OCI-M1 (cell line): ENCODE measurements around the gene AIFM3.

Experiments
- DNase-seq: peaks from one replicate; lab custom pipeline; 2025; lab: John Stamatoyannopoulos, UW

AIFM3 gene

DNA sequence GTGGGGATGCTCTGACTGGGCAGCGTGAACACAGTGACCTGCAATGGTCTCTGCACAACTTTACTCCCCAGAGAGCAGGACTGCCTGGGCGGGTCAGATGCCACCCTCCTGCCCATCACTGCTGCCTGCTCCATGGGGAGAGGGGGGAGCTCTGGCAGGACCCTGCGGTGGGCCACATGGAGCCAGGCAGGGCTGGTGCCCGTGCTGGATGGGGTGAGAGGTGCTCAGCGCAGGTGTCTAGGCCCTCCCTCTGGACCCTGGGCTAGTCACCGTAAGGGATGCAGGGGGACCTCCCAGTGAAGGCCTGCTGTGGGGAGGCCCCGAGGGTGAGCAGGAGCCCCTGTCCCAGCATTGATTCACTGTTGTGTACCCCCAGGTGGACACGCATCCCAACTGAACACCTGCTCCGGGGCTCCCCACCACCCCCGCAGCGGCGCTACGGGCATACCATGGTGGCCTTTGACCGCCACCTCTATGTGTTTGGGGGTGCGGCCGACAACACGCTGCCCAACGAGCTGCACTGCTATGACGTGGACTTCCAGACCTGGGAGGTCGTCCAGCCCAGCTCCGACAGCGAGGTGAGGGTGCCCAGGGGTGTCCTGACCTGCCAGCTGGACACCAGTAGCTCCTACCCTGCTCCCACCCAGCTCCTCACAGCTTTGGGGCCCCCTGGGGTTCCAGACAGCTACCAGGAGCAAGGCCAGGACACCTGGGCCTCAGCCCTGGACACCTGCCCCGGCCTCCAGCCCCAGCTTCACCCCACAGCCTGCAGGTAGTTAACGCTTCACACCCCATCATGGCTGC lies 24.4 kb downstream of the AIFM3 start:
- DNase-seq, result no peak

DNA sequence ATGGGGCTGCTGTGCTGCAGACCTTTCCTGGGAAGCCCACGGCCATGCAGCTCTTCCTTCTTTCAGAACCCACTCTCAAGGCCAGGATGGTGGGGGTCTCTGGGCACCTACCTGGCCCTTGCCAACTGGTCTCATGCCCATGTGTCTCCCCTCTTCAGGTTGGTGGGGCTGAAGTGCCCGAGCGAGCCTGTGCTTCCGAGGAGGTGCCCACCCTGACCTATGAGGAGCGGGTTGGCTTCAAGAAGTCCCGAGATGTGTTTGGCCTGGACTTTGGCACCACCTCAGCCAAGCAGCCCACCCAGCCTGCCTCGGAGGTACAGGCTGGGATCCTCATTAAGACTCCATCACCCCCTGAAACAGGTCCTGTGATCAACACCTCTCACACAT lies 25.0 kb downstream of the AIFM3 start:
- no peak for DNase-seq

DNA sequence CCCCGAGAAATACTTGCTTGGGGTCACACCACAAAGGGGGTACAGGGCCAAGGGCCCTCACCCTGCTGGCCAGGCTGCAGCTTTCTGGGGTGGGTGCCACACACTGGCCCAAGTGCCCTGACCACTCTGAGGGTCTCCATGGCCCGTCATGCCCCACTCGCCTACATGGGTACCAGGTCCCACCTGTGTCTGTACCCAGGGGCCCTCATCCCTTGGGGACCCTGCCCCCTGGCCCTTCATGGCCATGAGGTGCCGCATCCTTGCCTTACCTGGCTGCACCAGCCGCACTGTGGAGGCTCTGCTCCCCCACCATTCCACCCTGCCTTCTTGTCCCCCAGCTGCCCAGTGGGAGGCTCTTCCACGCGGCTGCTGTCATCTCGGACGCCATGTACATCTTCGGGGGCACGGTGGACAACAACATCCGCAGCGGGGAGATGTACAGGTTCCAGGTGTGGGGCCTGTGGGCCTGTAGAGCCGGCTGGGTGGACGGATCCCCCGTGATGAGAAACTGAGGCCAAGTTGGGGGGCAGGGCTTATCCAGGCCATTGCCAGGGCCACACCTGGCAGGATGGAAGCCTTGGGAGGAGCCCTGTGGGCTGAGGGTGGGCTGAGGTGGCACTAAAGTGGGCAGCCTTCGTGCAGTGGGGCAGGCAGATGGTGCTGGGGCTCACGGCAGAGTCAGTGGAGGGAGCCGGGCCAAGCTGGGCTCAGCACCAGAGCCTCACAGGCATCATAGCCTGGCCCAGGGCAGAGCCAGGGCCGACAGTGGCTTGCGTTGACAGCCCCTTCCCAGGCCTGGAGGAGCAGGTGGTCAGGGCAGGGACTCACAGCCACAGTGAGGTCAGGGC lies 25.6 kb downstream of the AIFM3 start:
- no peak for DNase-seq

DNA sequence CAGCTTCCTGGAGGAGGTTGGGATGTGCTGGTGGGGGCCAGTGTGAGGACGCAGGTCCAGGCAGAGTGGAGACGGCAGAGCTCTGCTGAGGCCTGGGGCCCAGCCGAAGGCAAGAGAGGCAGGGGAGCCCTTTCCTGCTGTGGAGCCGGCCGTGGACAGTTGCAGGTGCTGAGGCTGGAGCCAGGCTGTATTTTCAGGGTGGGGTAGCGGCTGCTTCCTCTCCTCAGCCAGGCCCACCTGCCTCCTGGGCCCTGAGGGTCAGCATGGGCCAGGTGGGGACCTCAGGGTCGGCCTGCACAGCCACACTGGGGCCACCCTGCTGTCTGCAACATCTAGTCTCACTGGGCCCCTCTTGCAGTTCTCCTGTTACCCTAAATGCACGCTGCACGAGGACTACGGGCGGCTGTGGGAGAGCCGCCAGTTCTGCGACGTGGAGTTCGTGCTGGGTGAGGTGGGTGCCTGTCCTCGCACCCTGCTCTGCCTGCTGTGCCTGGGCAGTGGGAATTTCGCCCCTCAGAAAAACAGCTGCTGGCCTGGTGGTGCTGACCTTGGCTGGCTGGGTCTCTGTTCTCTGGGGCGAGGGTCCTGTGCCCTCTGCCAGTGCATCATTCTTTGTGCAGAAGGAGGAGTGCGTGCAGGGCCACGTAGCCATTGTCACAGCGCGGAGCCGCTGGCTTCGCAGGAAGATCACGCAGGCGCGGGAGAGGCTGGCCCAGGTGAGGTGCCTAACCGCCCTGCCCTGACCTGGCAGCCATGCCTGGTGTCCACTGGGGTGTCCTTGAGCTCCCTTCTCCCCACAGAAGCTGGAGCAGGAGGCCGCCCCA lies 26.5 kb downstream of the AIFM3 start:
- DNase-seq, result no peak

DNA sequence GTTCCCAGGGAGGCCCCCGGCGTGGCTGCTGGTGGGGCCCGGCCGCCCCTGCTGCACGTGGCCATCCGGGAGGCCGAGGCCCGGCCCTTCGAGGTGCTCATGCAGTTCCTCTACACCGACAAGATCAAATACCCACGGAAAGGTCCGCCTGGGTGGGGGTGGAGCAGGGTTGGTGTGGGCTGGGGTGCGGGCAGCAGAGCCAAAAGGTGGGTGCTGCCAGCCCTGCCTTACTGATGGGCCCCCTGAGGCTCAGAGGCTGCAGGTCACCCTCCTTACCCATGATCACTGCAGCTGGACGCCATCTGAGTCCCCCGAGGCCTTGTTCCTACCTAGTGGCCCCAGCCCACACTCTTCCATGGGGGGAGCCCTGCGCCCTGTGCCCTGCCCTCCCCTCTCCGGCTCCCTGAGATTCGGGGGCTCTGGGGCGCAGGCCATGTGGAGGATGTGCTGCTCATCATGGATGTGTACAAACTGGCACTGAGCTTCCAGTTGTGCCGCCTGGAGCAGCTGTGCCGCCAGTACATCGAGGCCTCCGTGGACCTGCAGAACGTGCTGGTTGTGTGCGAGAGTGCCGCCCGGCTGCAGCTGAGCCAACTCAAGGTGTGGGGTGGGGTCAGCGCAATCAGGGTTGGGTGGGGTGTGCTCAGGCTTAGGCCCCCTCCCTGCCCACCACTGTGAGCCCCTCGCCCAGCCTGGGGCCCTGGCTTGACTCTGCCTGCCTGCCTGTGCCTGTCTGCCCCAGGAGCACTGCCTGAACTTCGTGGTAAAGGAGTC lies 27.3 kb downstream of the AIFM3 start:
- DNase-seq, result no peak

DNA sequence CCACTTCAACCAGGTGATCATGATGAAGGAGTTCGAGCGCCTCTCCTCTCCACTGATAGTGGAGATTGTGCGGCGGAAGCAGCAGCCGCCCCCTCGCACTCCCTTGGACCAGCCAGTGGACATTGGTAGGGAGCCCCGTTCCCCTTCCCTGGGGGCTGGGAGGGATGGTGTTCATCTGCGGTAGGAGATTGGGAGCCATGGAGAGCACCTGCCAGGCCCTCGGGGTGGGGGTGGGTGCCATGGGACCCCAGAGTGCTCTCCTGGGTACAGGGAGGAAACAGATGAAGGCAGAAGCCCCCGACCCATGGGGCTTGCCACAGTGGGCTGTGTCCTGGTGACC lies 27.8 kb downstream of the AIFM3 start:
- no peak for DNase-seq

DNA sequence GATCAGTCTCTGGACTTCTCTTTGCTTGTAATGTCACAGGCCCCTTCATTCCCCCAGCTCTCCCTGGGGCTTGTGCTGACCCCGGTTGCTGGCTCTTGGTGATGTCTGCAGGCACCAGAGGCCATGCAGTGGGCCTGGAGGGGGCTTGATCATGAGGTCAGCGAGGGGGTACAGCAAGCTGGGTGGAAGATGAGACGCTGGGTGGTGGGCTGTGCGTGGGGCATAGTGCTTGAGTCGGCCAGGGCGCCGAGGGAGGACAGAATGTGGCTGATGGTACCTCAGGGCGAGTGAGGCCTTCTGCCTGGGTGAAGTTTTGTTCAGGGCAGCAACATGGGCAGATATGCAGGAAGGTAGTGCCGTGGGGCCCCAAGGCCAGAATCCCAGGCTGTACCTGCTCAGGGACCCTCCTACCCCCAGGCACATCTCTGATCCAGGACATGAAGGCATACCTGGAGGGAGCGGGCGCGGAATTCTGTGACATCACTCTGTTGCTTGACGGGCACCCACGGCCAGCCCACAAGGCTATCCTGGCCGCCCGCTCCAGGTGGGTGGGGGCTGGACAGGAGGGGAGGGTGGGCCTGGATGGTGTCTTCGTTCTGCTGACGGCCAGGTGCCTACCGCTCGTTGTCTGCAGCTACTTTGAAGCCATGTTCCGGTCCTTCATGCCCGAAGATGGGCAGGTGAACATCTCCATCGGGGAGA lies 28.4 kb downstream of the AIFM3 start:
- DNase-seq, result no peak

DNA sequence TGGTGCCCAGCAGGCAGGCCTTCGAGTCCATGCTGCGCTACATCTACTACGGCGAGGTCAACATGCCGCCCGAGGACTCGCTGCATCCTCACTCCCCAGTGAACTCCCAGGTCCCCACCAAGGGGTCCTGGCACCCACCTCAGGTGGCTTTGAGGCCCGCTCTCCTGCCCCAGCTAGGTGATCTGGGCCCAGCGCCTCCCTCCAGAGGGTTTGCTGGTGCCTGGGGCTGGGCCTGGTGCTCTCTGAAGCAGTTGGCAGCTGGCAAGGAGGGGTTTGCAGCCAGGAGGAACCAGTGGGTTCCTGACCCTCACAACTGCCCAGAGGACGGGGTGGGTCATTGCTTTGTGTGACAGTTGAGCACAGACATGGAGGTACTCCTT lies 29.0 kb downstream of the AIFM3 start:
- DNase-seq, result no peak

DNA sequence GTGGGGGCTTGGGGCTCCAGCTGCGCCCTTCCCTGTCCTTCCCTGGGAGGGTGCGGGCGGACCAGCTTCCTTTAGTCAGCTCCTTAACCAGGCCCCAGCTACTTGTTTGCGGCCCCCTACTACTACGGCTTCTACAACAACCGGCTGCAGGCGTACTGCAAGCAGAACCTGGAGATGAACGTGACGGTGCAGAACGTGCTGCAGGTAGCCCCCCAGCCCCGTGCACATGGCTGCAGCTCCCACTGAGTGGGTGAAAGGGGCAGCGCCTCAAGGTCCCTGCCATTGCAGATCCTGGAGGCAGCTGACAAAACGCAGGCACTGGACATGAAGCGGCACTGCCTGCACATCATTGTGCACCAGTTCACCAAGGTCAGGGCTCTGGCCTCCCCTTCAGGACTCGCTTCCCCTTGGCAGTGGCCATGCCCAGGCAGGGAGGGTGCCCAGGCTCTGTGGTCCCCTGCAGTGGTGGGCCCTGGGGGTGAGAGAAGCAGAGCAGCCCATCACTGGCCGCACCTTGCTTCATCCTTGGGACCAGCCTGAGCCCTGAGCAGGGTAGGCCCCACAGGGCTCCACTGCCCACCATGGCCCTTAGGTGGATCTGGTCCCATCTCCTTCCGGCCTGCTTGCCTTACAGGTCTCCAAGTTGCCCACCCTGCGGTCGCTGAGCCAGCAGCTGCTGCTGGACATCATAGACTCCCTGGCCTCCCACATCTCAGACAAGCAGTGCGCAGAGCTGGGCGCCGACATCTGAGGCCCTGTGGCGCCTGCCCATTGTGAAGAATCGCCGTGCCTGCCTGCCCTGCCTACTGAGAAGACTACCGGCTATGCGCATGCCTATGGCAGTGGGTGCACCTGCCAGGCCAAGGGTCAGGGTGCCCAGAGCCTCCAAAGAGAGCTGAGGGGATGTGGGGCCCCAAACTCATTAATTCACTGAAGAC lies 29.8 kb downstream of the AIFM3 start:
- DNase-seq, result no peak

DNA sequence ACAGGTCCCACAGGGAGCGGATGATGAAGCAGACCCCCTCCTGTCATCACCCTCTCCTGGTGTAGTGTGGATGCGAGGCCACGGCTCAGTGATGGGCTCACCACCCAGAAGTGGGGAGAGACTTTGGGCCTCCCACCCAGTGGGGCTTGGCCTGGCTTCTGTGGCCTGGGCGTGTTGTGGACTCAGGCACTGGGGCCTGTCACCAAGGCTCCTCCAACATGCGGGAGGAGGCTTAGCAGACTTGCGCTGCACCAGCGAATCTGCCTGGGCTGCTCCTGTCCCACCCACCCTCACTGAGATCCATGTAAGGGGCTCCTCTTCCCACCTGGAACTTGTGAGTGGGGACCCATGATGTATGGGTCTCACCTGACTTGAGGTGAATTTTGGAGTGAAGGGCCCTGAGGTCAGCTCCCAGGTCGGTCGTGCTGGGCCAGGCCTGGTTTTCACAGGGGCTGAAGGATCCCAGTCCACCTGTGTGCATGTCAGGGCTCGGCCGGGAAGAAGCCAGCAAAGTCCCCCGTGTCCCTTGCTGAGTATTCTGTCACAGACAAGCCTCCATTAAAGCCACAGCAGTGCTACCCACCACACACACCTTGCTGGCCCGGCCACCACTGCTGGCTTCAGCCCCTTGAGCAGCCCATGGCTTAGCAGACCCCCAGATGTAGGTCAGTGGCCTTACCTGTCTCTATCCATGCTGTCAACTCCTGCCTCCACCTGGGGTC lies 30.6 kb downstream of the AIFM3 start:
- DNase-seq, result no peak

DNA sequence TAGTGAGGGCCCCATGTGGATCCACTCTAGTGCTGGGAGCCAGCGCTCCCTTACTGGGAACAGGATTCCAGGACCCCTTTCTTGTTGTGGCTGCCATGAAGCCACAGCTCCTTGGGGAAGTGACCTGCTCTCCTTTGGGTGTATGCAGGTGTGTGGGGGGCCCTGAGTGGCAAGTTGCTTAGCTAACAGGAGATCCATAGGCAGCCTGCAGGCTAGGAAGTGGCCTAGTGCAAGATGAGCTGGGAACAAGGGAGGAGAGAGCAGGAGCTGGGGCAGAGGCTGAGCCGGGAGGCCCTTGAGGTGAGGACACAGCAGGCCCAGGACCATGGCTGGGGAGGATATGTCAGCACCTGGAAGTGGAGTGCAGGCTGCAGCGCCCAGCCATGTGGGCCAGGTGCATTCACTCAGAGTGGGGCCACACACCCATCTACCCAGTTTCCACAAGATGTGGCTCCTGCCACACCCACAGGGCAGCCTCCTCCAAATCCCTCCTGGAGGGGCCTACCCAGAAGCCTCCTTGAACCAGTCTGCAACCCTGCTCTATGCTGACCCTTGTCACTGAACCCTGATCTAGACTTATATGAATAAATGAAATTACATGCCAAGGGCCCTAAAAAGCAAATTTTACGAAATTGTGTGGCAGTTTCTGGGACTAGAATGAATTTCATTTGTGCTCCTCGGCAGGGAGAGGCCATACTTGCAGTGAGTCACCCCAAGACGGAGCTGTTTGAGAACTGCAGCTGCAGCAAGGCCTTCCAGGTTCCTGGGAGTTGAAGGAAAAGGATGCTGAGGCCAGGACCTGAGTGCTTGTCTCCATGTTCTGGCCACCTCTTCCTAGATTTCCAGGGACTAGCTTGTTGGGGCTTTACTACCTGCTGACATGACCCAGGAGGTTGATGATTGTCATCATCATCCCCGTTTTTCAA lies 31.6 kb downstream of the AIFM3 start:
- no peak for DNase-seq

DNA sequence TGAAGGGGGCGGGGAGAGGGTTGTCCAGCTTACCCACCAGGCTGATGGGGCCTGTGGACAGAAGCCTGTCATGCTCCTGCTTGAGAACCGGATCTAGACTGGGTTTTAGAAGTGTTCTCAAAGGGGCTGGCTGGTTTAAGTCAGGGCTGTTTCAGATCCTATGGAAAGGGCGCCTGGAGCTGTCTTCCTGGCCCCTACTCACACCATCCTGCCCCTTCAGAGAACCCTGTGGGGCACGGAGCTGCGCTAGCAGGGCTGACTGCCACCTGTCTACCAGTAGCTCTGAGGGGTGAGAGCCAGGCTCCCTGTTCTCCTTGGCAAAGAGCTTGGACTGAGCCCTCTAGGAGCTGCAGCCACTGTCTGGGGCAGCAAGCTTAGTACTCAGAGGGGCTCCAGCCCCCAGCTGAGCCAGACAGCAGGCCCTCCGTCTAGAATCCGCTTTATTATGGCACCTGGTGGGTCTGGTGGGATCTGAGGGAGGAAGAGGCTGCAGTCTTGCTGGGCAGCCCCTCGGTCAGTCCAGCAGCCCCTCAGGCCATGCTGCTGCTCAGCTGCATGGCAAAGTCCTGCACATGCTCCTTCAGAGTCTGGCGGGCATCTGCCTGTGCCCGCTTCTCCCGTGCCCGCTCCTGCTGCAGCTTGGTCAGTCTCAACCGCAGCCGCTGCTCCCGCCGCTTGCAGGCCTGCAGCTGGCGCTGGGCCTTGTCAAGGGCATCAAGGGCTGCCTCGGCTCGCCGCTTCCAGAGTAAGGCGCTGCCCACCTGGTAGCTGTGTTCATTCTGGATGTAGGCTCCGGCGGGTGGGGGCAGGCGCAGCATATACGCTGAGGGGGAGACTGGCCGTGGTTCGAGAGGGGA lies 32.5 kb downstream of the AIFM3 start:
- no peak for DNase-seq

DNA sequence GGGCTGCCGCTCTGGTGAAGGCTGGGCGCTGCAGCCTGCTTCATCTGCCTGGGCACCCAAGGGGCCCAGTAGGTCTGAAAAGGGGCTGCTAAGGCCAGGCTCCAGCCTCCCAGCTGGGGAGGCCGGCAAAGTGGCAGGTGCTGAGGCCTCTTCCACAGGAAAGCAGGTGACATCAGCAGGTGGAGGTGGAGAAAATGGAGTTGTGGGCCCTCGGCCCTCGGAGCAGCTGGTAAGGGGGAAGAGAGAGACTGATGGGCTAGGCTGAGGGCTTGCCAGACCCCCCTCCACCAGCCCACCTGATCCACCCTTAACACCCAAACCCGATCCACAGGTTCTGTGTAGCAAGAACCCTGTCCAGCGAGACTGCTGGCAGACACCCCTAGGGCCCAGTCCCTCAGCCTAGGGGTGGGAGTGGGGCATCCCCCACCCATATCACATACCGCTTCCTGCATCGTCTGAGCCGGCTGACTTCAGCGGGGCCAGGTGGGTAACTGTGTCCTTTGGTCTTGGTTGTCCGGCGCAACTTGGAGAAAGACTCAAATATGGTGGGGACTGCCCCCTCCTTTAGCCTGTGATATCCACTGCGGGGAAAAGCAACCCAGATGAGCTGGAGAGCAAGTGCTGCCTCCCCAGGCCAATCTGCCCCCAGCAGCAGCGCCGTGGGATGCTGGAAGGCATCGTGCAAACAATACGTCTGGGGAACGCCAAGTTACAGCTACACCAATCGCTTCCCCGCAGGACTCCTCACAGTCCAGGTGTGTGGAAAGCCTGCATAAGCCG lies 33.3 kb downstream of the AIFM3 start:
- DNase-seq, result no peak

DNA sequence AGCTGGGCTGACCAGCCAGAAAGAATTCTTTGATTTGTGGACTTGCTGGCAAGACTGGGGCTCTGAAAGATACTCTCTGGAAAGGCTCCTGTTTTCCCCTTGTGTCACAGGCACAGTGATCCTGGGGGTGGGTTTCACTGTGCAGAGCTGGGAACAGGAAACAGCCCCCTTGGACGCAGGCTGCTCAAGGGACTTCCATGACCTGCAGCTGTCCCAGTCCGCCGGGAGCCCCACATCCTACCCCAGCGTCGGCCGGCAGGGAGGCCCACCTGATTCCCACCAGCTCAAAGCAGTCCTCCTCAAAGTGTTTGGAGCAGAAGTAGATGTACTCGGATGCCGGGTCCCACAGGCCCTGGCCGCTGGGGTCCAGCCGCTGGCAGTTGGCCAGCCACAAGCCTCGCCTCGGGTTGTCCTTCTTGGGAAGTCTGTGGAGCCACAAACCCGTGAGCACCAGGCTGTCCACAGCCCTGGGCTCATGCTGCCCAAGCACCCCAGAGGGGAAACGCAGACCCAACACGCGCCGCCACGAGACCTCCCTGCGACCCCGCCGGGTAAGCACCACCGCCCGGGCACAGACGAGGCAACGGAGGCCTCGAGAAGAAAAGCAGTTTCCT lies 34.0 kb downstream of the AIFM3 start:
- DNase-seq, result no peak

DNA sequence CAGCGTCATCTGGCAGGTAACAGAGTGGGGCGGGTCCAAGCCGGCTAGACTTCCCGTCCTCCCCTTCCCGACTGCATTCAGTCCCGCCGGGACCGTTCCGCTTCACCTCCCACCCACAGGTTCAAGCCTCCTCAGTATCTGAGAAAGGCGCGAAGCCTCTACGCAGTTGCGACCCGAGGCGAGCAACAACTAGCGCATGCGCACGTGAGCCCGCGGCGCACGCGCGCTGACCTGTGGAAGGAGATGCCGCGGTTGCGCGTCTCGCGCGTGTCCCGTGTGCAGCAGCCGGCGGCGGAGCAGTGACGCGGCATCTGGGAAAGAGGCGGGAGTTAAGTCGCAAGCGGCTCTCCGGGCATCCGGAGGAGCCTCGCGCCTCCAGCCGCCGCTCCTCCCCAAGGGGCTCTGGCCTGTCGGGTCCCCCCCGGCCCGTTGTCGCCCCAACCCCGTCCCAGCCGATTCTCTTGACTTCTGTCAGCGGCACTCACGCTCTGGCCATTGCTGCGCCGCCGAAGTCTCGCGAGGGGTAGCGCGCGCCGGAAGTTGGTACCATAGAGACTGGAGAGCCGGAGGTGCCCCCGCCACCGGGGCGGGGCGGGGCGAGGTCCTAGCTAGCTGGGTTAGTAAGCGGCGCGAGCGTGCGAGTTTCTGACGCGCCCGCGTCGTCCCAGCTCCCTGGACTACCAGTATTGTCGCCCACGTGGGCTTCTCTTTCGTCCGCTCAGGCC lies 34.7 kb downstream of the AIFM3 start, which contains the start of gene THAP7:
Gene THAP7, minus strand, starts transcription at position 518 of the 725 bp plus-strand sequence. Its CDS starts 207 bp downstream, at position 311.
- peak; percentile 99 for DNase-seq
